ENCODE data around the gene ERN1.

Gene ERN1

GRCh38 chr17:64107500-64108236 lies 22.3 kb downstream of the ERN1 start:
- no peak for DNase-seq

- DNase-seq = no peak
These were observed 23.0 kb downstream of the ERN1 start for GRCh38 chr17:64106918-64107317.

DNA sequence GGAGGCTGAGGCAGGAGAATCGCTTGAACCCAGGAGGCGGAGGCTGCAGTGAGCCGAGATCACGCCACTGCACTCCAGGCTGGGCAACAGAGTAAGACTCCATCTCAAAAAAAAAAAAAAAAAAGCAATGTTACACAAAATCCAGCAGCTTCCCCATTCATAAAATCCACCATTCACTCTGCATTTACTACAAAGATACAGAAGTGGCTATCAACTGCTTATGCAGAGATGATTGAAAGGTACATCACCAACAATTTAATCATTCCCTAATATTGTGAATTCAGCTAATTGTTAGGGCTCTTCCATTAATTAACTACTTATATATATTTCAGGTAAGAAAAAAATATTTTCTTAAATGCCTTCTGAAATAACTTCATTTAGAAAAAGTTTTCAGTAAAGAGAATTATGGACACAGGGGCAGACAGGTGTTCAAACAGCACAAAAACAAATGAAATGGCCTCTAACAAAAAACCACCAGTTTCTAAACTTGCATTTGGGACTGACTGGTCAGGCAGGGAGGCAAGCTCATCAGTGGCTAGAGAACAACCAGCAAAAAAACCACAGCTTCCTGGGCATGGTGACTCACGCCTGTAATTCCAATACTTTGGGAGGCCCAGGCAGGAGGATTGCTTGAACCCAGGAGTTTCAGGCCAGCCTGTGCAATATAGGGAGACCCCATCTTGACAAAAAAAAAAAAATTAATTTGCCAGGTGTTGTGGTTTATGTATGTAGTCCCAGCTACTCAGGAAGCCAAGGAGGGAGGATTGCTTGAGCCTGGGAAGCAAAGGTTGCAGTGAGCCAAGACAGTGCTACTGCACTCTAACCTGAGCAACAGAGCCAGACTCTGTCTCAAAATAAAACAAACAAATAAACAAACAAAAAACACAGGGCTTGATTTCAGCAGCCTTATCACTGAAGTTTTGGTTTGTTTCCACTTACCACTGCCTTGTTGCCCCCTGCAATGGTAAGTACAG lies 26.3 kb downstream of the ERN1 start:
- no peak for DNase-seq

DNA sequence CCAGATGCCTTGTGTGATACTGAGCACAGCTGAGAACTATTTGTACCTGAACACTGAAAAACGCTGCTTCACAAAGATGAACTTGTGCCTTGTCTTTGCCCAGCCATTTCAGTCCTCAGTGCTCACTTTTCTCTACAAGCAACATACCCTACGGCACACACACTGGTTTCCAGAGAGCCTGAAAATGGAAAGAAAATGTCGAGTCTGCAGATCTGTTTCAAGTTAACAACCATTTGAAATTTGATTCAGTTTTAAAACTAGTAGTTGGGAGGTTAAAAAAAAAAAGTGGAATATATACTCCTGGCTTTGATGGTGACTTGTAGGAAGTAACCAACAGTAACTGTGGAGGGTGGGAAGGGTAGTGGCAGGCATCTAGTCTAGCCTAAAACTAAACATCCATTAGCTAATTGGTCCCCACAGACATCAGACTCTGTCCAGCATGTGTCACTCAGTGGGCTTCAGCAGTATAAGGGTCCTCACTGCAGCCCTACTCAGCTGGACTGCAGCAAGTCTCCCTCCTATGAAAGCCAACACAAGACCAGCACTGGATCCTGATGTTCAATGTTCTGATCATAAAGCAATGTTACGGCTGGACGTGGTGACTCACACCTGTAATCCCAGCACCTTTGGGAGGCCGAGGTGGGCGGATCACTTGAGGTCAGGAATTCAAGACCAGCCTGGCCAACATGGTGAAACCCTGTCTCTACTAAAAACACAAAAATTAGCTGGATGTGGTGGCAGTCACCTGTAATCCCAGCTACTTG lies 27.1 kb downstream of the ERN1 start:
- DNase-seq = no peak

DNA sequence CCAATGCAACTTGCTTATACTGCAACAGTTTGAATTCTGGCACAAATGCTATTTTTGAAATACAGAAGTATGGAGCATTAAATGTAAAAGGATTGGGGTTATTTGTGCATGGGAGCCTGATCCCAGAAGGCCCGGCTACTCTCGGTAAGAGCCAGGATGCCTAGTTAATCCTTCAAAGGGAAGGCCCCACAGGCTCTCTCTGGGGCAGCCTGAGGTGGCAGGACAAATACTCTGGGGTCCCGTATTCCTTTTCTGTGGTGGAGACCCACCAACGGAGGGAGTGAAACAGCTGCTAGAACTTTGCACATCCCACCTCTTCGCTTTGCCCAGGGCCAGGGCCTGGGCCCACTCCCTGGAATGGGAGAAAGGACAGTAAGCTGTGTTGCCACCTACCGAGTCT lies 30.4 kb downstream of the ERN1 start:
- DNase-seq = no peak

- no peak for DNase-seq
These were observed 32.6 kb downstream of the ERN1 start for GRCh38 chr17:64097196-64097936.

DNA sequence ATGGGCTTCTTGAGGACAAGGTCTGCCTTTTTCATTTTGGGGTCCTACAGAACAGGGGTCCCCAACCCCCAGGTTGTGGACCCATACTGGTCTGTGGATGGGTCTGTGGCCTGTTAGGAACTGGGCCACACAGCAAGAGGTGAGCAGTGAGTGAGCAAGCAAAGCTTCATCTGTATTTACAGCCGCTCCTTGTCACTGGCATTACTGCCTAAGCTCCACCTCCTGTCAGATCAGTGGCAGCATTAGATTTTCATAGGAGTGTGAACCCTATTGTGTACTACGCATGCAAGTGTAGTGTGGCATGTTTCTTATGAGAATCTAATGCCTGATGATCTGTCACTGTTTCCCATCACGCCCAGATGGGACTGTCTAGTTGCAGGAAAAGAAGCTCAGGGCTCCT lies 33.9 kb downstream of the ERN1 start:
- DNase-seq = no peak

DNA sequence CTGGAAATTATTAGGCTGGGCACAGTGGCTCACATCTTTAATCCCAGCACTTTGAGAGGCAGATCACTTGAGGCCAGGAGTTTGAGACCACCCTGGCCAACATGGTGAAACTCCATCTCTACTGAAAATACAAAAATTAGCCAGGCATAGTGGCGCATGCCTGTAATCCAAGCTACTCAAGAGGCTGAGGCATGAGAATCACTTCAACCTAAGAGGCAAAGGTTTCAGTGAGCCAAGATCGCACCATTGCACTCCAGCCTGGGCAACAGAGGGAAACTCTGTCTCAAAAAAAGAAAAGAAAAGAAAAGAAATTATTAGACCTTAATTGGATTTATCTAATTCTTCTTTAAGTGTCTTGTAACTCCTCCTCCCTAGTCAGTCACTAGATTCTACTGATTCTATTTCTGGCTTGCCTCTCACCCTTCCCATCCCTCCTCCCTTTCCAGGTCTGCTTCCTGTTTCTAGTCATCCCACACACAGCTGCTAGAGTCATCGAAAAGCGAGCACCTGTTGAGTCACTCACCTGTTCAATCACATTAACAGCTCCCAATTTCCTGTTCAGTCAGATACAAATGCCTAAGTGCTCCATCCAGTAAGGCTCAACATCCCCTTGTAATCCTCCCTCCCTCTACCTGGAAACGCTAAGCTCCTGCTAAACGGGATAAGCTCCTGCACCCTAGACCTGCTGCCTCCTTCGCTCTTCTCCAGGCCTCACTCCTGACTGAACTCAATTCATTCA lies 34.6 kb downstream of the ERN1 start:
- DNase-seq = peak; percentile 37

DNA sequence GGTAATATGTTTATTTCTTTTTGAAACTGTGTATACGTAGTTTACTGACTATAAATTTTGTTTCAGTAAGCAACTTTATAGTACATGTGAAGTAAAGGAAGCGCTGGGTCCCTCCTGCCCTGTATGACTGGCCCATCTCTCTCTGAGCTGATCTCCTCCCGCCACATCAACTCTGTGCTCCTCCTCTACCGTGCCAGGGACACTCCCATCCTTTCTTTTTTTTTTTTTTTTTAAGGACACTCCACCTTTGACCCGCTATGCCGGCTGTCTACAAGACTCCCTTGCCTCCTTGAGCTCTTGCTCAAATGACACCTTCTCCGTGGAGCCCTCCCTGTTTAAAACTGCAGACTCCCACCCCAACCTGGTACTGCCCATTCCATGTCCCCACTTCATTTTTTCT lies 35.5 kb downstream of the ERN1 start:
- DNase-seq = no peak

DNA sequence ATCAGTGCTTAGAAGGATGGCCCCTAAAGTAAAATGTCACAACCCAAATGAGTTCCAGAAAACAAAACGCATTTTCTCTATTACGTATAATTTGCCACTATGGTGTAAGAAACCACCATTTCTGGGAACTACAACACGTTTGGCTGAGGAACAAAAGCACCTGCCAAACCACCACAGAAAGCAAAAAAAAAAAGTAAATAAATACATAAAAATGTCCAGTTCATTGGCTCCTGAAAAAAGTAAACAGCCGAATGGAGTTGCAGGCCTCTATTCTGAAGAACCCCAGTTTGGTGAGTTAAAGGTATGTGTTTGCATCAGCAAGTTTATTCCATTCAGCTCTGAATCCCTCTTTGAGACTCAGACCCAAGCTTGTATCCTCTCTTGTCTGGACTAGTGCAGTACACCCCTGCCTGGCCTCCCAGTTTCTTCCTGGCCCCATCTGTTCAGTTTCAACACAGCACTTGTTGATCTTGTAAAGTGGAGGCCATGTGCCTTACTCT lies 36.9 kb downstream of the ERN1 start:
- no peak for DNase-seq

DNA sequence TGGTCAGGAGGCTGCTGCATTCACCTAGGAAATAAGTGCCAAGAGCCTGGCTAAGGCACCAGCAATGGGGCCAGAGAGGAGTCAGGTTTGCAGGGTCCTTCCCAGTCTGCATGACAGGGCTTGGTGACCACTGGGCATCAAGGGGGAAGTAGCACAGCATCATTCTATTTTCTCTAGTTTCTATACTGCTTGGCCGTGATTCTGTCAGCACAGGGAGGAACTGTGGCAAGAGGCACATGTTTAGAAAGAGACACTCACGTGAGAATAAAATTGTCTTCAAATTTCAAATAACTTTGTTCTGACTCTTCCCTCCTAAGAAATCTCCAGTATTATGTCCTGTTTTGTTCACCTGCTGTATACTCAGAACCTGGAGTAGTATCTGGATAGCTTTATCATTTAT lies 37.8 kb downstream of the ERN1 start:
- no peak for DNase-seq

GRCh38 chr17:64091571-64091970 lies 38.4 kb downstream of the ERN1 start:
- no peak for DNase-seq

GRCh38 chr17:64091116-64091515 lies 38.8 kb downstream of the ERN1 start:
- DNase-seq = peak; percentile 80

GRCh38 chr17:64090144-64090543 lies 39.8 kb downstream of the ERN1 start:
- no peak for DNase-seq

GRCh38 chr17:64087252-64088005 lies 42.5 kb downstream of the ERN1 start:
- no peak for DNase-seq

DNA sequence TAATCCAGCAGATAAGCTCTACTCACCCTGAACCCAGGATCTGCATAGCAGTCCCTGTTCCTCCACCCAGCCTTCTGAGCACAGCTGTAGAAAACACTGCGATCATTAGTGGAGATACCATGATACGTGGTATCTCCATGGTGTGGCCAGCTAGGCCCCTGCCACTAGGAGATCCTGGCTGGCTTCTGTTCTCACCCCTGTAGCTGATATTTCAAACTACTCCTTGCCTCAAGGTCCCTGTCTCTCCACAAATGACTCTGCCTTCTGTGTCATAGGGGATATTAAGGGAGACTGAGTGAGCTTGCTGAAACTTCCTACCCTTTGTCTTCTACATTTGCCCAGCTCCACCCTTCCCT lies 44.3 kb downstream of the ERN1 start:
- DNase-seq = no peak

DNA sequence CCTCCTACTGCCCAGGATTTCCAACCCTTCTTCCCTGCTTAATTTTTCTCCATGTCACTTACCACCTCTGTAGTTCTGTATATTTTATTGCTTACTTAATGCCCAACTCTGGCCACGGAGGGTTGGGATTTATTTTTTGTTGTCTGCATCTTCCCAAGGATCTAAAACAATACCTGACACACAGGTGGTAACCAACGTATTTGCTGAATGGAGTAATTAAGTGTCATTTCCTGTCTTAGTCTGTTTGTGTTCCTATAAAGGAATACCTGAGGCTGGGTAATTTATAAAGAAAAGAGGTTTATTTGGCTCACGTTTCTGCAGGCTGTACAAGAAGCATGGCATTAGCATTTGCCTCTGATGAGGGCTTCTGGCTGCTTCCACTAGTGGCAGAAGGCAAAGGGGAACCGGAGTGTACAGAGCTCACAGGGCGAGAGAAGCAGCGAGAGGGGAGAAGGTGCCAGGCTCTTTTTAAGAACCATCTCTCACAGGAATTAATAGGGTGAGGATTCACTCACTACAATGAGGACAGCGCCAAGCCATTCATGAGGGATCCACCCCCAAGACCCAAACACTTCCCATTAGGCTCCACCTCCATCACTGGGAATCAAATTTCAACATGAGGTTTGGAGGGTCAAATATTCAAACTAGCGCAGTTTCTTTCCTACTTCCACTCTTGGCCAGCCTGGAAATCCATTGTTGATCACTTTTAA lies 44.8 kb downstream of the ERN1 start:
- no peak for DNase-seq

DNA sequence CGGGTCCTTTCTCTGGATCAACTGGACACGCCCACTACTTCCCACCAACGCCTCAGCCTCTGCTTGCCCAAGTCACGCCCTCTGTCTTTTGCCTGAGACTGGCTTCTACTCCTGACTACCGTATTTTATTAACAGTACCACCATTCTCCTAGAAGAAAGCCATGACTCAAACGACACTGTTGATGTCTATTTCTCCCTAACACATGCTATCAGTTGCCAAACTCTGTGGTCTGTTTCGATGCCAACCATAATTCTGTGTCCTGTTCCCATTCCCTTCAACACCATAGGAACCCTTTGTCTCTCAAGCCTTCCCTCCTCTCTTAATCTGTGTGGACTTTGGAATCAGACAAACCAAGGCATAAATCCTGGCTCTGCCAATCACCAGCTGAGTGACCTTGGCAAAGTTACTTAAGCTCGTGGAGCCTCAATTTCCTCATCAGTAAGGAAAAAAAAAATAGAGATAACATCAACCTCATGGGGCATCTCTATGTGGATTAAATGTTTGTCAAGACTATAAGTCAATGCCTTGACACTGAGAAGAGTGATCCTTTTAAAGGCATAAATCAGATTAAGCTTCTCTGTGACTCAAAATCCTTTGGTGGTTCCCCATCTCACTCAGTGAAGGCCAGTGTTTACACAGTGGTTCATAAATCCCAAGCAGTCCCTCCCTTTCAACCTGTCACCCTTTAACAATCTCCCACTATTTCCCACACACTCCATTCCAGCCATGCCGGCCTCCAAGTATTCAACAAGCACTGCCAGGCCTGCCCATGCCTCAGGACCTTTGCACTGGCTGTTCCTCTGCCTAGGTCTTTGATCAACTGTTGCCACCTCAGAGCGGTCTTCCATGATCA lies 45.6 kb downstream of the ERN1 start:
- no peak for DNase-seq

GRCh38 chr17:64083563-64084085 lies 46.3 kb downstream of the ERN1 start:
- no peak for DNase-seq

All from activated CD4-positive, alpha-beta T cell treated with anti-CD3 and anti-CD28 coated beads, Interleukin-2, amount 50 U/mL, for 16 hours (primary cell).